ENCODE measurements around the gene CMKLR1.
A peak's percentile ranks its signal among the peaks of the same experiment; 100 is the strongest.

The CMKLR1 gene, protein sequence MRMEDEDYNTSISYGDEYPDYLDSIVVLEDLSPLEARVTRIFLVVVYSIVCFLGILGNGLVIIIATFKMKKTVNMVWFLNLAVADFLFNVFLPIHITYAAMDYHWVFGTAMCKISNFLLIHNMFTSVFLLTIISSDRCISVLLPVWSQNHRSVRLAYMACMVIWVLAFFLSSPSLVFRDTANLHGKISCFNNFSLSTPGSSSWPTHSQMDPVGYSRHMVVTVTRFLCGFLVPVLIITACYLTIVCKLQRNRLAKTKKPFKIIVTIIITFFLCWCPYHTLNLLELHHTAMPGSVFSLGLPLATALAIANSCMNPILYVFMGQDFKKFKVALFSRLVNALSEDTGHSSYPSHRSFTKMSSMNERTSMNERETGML

DNA sequence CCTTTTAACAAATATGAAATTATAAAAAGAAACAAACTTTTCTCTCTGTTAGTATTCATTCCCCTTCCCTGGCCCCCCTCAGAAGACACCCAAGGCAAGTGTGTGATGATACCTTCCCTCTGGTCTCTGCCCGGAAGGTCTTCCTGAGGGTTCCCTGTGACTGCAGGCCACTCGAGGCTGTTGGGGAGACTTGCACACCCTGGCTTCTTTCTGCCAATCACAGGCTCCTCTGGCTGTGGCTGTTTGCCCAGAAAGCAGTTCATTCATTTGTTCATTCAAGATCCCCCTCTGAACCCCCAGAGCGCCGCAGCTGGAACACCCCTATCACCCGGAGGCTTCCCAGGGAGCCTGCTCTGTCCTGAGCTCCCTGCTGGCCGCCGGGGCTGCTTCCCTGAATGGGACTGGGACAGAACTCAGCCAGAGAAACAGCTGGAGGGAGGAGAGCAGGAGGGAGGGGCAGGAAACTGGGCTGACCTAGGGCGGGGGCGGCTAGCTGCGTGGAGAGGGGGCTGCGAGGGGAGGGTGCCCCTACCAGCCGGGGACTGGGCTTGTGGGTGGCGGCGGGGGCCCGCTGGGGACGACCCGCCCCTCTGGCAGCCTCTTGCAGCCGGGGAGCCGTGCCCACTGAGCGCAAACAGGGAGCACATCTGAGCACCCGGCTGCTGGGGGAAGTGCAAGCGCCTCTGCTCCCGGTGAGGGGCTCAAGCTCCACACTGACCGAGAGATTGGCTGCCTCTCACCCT, at the start of gene CMKLR1:
CMKLR1 (minus strand) TSS at position 397 of the 743 bp plus-strand sequence. CDS start 45,720 bp downstream, outside the sequence.
- DNase-seq, result no peak

DNA sequence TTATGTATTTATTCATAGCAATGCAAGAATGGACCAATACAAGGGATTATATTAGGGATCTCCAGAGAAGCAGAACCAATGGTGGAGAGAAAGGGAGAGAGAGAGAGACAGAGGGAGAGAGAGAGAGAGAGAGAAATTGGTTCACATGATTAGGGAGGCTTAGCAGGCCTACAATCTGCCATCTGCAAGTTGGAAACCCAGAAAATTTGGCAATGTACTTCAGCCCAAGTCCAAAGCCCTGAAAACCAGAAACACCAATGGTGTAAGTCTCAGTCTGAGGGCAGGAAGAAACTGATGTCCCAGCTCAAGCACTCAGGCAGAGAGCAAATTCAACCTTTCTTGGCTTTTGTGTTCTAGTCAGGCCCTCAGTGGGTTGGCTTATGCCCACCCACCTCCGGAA, 48.7 kb upstream of the CMKLR1 start:
- no peak for DNase-seq

DNA sequence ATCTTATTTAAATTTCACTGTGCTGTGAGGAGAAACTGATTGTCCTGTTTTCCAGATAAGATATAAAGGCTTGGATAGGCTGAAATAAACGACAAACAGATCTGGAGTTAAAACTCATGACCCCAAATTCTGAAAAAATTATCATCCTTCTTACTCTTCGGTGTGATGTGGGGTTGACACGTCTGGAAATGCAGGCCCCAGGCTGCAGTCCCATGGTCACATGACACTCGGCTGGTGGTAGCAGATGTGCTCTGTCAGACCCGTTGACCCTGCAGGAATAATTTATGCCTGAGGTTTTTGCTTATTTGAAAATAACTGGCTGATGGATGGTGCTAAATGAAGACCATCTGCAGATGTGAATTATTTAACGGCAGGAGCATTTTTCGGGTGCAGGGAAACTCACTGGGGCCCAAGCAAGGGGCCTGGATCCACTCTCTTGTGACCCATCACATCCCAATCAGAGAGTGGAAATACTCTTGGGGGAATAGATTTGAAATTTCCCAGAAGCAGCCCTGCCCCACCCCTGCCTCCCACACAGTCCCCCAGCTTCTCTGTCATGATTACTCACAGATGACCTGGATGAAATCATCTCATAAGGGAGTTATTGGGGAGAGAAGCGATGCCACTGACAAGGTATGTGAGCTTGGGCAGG, 47.7 kb upstream of the CMKLR1 start:
- no peak for DNase-seq

DNA sequence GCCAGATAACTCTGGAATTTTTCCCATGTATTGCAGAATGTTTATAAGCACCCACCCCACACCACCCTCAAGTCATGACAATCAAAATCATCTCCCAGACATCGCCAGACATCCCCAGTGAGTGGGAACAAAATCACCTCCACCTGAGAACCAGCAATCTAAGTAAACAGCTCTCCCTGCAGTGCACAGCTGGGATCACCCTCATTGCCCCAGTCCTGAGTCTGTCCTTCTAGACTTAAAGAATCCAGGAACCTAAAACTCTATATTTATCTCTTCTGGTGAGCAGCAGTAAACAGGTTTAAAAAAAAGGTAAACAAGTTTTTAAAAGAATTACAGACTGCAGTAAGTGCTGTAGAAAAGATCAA, 43.3 kb upstream of the CMKLR1 start:
- no peak for DNase-seq

DNA sequence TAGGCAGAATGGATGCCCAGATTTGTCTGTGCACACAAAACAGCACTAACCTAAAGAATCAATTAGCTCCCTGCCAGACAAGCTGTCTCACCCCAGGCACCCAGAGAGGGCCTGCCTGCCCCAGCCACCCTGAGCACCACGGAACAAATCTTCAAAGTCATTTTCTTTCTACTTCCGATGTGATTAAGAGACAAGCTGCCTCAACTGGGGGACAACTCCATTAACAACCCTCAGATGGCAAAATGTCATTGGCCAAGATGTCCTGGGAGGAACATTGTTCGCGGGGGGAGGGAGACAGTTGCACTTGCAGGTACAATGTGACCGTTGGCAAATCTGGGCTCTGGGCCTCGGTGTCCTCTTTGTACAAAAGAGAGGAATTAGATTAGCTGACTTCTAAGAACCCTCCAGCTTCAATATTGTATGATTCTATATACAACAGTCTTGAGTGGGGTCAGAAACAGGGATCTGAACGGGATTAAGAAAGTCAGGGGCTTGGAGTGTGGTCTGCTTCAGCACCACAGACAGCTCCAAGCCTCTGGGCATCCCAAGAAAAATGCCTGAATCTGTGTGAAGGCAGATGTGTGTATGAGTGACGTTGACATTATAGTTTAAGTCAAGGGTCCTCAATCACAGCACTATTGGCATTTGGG, 42.8 kb upstream of the CMKLR1 start:
- no peak for DNase-seq

DNA sequence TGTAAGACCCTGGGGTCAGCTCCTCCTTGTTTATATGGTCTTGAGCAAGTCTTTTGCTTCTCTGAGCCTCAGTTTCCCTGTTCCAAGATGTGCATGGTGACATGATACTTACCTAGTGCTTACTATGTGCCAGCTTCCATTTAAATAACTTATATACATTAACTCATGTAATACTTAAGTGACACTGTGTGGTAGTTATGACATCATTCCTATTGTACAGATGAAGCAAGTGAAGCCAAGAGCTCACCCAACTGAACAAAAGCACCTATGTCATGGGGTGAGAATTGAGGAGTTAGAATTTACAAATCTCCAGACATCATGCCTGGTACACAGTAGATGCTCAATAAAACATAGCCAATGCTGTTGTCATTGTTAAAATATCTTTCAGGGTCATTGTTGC, 41.3 kb upstream of the CMKLR1 start:
- DNase-seq, result no peak

DNA sequence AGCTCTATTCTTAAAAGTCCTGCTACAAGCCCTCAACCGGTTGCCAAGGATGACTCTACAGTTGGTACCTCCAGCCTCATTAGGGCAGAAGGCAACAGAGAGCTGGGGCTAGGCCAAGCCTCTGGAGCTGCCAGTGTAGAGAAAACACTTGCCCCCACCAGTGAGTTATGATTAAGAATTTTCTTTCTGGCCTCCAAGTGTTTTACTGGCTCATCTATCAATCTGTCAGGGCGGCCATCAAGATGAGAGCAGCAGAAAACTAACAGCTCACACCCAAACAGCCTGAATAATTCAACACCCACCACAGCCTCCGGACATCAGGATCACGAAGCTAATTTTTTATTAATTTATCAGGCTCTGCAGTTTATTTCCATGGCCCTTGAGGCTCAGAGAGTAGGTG, 40.7 kb upstream of the CMKLR1 start:
- DNase-seq, result peak; percentile 36

DNA sequence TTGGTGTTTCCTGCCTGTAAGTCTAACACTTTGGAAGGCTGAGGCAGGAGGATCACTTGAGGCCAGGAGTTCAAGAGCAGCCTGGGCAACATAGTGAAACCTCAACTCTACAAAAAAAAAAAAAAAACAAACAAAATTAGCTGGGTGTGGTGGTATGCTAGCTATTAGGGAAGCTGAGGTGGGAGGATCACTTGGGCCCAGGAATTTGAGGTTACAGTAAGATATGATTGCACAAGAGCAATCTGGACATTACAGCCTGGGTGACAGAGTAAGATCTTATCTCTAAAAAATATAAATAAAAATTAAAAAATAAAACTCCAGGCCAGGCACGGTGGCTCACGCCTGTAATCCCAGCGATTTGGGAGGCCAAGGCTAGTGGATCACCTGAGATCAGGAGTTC, 39.8 kb upstream of the CMKLR1 start:
- DNase-seq, result no peak

DNA sequence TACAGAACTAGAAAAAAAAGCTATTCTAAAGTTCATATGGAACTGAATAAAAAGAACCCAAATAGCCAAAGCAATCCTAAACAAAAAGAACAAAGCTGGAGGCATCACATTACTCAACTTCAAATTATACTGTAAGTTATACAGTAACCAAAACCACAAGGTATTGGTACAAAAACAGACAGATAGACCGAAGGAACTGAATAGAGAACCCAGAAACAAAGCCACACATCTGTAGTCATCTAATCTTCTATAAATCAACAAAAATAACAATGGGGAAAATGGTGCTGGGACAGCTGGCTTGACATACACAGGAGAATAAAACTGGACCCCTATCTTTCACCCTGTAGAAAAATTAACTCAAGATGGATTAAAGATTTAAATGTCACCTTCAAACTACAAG, 38.1 kb upstream of the CMKLR1 start:
- DNase-seq, result no peak

DNA sequence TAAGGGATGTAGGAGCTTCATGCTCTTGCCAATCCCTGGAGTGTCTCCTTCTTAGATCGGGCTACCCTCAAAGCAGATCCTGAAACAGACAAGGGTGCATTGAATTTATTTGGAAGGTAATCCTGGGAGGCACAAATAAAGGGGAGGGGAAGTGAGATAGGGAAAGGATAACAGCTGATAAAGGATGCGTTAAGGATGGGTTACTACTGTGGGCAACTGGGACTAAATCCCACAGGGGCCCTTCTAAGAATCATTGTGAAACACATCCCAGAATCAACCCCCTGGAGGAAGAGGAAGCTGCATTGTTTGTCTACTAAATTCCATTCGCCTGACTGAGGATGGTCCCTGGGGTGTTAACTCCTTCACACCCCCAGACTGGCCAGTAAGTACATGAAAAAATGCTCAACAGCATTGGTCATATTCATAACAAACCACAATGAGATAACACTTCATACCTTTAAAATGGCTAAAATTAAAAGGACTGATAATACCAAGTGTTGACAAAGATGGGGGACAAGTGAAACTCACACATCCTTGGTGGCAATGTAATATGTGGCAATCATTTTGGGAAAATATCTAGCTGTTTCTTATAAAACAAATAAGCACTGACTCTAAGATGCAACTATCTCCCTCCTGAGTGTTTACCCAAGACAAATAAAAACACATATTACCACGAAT, 37.0 kb upstream of the CMKLR1 start:
- DNase-seq, result peak; percentile 81

DNA sequence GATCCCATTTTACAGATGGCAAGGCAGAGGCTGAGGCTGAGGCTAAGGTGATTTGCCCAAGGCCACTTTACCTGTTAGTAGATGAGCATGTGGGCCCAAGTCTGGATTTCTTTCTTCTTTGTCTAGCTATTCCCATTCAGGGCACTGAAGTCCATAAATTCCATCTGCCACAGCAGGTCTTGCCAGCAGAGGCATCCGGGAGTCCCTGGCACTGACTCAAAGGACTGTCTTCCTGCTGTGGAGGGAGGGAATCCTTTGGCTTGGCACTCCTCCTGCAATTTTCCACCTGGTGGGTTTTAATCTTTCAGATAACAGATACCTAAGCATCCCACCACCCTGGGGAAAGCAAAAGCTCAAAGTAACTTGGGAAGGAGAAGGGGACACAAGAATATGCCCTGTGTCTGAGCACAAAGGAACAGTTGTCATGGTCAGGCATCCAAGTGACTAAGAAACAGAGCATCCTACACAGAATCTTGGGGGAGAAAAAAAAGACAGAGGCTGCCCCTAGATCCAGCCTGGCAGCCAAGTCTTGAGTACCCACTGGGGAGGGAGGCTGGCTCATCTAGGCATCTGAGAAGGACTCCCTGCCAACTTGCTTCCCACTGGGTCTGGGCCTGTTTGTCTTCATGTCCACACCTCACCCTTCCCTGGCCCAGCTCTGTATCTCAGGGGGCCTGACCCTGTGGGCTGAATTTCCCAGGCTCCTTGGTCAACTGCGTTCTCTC, 35.6 kb upstream of the CMKLR1 start:
- peak; percentile 29 for DNase-seq

DNA sequence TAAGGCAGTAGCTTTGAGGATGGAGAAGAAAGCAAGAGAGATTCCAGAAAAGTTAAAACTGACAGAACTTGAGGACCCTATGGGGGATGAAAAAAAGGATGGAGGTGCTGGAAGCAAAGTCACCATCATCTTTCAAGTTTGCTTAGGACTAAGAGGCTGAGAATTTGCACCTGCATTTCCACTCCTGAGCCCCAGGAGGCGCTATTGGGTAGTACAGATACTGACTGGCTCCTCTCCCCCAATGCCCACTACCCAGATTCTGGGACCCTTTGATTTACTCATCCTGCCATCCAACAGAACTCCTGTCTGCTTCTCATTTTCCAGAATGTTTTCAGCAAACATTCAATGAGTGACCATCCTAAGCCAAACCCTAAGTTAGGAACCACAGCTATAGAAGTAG, 34.0 kb upstream of the CMKLR1 start:
- DNase-seq, result no peak

DNA sequence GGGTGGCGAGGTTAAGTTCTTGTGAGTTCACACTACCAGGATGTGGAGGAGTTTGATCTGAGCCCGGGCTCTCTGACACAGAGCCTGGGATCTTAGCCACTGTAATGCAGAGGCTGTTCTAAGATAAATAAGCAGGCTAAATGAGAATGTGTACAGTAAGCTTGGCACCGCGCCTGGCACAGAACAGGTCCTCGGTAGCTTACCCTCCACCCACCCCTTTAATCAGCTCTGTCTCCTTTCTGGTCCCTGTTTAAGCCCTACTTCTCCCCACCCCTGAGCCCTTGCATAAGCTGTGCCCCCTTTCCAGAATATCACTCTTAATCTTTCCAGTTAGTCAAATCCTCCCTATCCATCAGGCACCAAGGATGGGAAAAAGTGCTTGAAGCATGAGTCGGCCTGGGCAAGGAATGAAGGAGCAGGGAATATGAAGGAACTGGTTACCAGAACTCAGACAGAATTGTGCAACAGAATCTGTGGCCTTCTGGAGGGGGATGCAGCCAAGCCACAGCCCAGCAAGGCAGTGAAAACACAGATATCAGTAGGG, 32.8 kb upstream of the CMKLR1 start:
- DNase-seq, result peak; percentile 99

DNA sequence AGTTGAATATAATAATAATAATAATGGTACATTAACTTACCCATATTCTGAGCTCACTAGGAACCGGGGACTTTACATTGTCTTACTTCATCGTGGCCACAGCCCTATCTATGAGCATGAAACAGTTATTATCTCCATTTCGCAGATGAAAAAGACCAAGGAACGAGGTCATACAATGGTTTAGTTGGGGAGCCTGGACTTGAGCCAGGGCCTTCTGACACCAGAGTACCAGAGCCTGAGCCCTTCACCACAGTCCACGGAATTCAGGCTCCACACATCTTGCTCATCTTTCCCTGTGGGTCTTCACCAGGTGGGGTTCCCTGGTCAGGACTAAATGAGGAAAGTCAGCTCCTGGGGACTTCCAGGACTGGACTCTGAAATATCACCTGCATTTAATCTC, 31.3 kb upstream of the CMKLR1 start:
- DNase-seq, result peak; percentile 20

DNA sequence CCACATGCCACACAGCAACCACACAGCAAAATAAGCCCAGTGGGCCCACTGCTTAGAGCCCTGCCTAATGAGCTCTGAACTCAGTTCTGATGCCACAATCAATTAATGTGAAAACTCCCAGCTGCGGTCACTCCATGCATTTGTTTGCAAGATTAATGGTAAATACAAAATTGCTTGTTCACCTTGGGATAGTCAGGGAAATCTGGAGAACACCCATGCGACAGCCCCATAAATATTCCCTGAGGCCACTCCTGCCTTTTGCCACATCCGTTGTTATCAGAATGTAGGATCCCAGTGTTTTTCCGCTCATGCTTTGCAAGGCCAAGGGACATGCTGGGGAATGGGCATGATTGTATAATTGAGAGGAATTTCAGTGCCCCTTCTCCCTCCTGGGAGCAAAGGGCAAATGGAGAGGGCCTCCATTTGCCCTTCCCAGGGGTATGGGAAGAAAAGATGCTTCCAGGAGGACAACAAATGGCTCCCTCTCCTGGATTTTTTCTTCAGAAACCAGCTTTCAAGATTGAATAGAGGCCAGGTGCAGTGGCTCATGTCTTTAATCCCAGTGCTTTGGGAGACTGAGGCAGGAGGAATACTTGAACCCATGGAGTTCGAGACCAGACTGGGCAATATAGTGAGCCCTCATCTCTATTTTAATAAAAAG, 30.8 kb upstream of the CMKLR1 start:
- no peak for DNase-seq

DNA sequence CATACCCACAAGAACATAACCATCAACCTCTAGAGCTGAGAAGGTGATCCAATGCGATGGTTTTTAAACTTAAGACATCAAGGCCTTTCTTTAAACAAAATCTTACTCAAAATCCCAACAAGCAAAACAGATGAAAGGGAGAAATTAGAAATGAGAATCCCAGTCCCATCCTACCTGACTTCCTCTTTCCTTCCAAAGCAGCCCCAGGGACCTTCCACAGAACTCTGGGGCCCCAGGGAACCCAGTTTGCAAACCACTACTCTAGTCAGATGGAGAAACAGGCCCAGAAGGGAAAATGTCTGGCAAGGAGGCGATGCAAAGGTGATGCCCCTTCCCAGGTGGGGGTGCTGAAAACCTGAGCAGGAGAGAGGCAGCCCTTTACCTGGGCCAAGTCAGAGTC, 29.0 kb upstream of the CMKLR1 start:
- no peak for DNase-seq

DNA sequence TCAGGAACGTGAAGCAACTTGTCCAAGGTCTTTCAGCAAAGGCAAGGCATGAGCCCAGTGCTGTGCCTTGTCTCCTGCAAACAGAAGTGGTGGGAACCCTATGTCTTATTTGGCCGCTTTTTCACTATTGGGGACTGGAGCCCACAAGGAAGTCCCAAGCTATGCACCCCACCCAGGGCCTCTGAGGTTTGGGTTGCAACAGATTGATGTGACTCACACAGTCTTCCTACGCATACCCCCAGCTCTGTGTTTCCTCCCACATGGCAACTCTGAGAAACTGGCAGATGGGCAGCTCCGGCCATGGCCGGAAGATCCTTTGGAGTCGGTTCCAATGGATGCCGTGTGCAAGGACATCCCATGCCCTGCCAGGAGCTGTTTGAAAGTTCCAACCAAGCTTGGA, 28.3 kb upstream of the CMKLR1 start:
- peak; percentile 65 for DNase-seq

DNA sequence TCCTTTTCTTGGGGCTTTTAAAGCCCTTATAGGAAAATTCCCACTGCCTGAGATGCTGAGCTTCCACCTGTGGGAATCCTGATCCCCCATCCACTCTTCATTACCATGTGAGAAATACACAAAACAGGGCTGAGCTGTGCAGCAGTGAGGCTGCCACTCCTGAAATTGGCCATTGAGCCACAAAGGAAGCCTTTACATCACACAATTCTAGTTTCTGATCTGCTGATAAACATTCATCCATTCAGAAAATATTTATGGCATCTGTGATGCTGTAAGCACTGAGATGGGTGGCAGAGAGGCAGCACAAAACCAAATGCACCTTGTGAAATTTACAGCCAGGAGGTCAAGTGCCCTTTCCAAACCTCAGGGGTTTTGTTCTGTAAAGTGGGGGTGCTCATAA, 26.2 kb upstream of the CMKLR1 start:
- no peak for DNase-seq

DNA sequence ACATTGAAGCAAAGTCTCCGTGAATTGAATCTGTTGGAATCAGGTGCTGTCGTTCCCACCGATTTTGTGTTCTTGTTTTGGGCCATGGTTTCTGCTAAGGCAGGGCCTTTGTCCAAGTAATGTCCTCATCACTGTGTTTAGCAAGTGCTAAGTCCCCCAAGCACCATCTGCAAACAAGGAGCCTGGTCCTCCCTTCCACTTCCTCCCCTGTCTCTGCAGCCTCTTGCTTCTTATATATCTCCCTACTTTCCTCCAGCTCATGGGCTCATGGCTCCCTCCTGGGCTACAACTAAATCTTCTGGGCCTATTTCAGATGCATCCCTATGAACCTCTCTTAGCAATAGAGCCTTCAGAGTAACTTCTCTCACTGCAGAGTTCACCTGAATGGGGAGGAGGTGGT, 25.8 kb upstream of the CMKLR1 start:
- no peak for DNase-seq

DNA sequence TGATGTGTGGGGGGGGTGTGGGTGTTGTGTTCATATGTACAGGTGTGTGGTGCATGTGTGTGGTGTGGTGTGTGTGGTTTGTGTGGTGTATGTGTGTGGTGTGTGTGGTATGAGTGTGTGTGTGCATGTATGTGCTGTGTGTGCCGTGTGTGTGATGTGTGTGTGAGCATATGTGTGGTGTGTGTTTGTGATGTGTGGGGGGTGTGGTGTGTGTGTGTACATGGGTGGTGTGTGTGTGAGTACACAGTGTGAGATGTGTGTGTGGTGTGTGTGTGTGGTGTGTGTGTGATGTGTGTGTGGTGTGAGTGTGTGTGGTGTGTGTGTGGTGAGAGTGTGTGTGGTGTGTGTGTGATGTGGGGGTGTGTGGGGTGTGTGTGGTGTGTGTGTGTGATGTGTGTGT, 24.5 kb upstream of the CMKLR1 start:
- DNase-seq, result no peak

DNA sequence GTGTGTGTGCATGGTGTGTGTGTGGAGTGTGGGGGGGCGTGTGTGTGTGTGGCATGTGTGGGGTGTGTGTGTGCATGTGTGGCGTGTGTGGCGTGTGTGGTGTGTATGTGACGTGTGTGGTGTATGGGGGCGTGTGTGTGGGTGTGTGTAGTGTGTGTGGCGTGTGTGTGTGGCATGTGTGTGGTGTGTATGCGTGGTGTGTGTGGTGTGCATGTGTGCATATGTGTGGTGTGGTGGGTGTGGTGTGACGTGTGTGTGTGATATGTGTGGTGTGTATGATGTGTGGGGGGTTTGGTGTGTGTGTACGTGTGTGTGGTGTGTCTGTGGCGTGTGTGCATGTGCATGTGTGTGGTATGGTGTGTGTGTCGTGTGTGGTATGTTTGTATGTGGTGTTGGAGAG, 24.1 kb upstream of the CMKLR1 start:
- no peak for DNase-seq

Data from NCI-H226 (cell line).